Measurements from ENCODE around the gene CISH.

CISH gene, protein sequence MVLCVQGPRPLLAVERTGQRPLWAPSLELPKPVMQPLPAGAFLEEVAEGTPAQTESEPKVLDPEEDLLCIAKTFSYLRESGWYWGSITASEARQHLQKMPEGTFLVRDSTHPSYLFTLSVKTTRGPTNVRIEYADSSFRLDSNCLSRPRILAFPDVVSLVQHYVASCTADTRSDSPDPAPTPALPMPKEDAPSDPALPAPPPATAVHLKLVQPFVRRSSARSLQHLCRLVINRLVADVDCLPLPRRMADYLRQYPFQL

GRCh38 chr3:50611464-50612233, at the start of gene CISH:
CISH (minus strand) TSS chr3:50611774; CDS start chr3:50611650, 124 bp downstream.
- peak; percentile 98 for DNase-seq (ENCODE audit: low read depth)

DNA sequence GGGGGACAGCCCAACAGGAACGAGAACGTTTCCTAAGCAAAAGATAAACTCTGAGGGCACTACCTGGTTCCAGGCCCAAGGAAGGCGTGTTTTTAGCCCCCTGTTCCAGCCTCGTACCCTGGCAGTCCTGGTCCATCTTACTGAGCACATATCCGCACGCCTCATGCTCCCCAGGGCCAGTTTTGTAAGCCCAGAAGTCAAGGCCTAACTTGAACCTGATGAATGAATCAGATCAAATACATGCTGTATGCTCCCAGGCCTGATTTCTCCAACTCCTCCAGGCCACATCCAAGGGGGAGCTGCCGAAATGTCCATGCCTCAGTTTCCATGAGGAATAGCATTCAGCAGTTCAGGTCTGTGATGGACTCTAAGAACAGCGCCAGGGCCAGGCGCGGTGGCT, 48.8 kb upstream of the CISH start:
- DNase-seq (ENCODE audit: low read depth): no peak

- no peak for DNase-seq (ENCODE audit: low read depth)
Measured at GRCh38 chr3:50658831-50659230, 47.3 kb upstream of the CISH start.

- DNase-seq (ENCODE audit: low read depth): no peak
Measured at GRCh38 chr3:50658416-50658815, 46.8 kb upstream of the CISH start.

- no peak for DNase-seq (ENCODE audit: low read depth)
Measured at GRCh38 chr3:50657816-50658215, 46.2 kb upstream of the CISH start.

DNA sequence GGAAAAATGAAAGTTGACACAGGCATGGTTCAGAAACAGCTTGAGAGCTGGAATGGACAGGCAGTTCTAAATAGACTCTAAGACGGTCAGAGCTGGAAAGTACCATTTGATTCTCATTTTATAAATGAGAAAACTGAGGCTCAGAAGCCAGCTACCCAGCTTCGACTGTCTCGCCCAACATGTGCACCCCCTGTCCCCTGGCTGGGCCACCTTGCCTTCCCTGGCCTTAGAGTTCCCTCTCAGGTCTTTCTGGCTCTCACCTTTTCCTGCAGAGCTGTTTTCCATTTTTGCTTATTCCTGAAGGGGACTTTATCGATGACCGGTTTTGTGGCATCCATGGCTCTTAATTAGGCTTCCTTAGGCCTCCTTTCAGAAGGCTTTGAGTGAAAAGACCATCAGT, 45.8 kb upstream of the CISH start:
- DNase-seq (ENCODE audit: low read depth): no peak

DNA sequence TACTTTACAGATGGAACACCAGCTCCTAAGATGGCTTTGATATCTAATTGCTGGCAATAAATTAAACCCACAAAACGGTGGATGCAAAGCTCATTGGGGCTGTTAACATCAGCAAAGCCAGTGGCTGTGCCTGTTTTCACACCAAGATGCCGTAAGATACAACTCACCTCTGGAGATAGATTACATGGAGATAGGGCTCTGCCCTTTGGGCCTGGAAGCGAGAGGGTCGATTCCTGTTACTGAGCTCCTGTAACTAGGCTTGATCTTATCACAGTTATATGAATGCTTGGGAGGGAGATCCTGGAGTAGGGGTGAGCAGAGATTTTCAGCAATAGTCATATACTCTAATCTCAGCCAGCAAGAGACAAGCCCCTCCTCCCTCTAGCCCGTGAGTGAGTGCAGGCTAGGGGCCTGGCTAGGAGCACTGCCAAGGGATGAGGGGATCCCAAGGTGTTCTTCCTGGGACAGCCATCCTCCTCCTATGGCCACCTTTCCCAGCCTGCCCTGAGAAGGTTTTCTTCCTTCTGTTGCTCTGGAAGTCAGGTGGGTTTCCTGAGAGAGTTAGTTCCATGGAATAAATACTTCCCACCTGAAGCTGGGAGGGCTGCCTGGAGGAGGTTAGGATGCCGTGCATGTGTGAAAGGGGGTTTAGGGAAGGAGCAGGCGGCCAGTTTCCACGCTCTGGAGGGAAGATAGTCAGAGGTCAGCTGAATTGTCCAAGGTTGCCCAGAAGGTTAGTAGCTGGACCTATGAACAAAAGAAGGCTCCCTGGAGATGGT, 45.0 kb upstream of the CISH start:
- no peak for DNase-seq (ENCODE audit: low read depth)

GRCh38 chr3:50655009-50655830, 43.6 kb upstream of the CISH start:
- DNase-seq (ENCODE audit: low read depth): no peak

- no peak for DNase-seq (ENCODE audit: low read depth)
Measured at GRCh38 chr3:50653937-50654595, 42.5 kb upstream of the CISH start.

DNA sequence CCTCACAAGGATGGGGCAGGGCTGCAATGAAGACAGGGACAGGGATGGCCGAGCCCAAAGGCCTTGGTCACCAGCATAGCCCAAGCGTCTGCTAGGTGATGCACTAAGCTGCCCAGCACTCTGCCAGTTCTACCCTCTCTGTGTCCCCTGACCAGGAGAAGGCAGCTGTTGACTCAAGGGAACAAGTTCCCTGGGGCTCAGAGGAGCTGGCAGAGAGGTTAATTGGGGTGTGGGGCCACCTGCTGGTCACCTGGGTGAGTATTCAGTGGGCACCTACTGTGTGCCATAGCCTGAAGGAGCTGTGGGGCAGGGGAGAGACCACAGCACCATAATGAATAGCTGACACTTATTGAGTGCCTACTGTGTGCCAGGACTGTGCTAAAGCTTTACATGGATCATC, 41.1 kb upstream of the CISH start:
- peak; percentile 33 for DNase-seq (ENCODE audit: low read depth)

- DNase-seq (ENCODE audit: low read depth): no peak
Measured at GRCh38 chr3:50651920-50652529, 40.5 kb upstream of the CISH start.

DNA sequence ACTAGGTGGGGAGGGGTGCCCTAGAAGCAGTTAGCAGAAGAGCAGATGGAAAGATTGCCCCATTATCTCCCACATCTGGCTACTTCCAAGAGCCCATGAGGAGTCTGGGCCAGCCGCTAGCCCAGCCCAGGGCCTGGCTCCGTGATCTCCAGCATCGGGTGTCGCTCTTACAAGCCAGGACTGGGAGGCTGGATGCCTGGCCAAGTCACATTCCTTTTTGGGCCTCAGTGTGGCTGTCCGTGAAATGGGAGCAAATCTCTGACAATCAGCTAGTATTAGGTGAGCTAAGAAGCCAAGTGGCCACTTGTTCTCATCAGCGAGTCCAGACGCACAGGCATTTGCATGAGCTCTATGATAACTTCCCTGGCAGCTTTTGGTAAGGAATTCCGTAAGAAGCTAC, 39.9 kb upstream of the CISH start:
- no peak for DNase-seq (ENCODE audit: low read depth)

DNA sequence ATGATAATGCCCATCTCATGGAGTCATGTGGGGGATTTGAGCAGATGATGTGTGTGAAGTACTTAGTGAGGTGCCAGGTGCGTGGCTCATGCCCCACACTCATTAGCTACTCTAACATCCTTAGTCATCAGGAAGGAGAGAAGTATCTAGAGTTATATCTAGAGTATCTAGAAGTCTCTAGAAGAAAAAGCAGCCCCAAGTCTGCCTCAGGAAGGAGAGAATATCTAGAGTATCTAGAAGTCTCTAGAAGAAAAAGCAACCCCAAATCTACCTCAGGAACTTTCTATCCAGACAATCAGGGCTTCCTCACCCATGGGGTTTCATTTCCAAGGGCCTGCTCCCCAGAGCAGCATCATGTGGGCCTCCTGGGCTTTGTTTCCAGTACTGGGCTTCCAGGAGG, 38.4 kb upstream of the CISH start:
- DNase-seq (ENCODE audit: low read depth): no peak

DNA sequence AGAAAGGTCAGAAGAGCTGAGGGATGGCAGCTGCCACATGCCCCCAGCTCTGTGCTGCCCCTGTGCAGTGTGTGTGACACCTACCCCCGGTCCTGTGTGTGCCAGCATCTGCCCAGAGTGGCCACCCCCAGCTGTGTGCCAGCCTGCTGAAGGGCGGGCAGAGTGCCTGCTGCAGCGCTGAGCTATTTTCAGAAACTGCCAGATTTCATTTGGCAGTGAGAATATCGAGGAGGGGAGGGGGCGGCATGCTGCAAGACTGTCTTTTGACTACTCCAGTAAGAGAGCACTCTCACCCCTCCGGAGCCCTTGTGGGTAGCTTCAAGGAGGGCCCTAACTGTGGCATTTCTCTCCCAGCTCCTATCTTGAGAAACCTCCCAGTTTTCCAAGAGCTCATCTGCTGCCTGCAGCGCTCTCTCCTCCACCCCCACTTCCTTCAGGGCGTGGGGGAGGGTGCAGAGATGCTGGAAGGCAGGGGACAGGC, 37.9 kb upstream of the CISH start:
- no peak for DNase-seq (ENCODE audit: low read depth)

DNA sequence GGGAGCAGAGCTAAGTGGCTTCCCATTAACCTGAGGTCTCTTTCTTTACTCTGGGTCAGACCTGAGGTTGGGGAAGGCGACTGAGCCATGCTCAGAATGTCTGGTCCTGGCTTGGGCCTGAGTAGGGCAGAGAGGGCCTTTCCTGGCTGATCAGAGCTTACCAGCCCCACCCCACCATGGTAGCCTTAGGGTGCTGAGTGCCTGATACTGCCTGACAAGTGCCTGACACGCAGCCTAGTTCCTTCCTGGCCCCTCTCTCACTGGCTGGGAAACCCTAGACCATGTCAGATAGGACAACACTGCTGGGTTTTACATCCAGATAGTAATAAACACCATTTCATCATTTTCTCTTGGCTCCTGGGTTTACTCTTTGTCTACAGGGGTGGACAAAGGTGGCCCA, 37.4 kb upstream of the CISH start:
- DNase-seq (ENCODE audit: low read depth): no peak

DNA sequence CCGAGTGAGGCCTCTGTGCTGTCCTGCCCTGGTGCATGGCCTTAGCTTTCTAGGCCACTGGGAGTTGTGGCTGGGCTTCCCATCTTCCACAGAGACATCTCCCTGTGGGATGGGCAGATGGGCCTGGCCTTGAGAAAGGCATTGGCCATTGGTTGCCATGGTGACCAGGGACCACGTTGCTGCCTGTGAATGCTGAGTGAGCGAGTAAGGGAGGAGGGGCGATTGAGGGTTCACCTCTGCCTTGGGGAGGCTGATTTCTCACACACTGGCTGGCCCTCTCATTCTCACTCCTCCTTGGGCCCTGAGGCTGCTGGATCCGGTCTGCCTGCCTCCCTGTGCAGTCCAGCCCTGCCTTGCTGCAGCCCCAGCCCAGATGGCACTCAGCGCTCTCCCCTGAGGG, 36.7 kb upstream of the CISH start:
- DNase-seq (ENCODE audit: low read depth): no peak

DNA sequence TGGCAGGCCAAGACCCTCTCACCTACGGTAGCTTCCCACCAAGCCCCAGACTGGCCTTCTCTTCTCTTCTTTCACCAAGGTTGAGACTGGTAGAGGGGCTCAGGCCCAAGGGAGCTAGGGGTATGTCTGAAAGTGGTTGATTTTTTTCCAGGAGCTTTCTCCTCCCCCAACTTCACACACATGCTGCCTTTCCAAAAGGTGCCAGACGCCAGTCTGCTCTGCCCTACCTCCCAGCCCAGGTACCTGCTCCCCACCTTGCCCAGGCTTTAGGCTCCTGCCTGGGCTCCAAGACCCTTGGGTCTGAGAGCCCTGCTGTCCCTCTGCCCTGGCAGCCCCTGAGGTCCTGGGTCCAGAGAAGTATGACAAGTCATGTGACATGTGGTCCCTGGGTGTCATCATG, 33.8 kb upstream of the CISH start:
- no peak for DNase-seq (ENCODE audit: low read depth)

DNA sequence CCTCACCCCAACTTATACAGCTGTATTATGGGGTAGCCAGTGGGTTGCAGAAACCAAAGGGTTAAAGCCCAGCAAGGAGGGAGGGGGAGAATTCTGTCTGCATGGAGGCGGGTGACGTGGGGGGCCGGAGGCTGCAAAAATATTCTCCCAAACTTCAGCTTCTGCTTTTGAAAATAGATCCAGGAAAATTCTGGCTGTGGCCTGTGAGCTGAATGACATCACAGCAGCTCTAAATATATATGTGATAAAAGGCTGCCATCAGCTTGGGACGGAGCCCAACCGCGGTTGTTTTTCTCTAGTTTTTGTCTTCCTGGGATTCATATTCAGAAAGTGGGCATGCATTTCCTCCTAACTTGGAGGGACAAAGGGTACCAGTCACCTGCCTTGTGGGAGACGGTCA, 33.0 kb upstream of the CISH start:
- DNase-seq (ENCODE audit: low read depth): no peak

DNA sequence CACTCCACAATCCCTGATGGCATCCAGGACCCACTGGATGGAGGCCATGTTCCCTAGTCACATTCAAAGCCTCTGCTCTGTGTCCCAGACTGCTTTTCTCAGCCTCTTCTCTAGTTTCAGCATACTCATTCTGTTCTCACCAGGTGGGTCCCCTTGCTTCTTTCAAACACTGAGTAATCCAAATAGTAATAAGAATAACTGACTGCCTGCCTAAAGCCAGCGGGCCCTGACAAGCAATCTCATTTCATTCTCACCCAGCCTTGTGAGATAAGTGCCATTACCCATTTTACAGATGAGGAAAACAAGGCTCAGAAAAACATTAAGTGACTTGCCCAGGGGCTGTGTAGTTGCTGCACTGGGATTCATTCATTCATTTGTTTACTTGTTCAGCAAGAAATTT, 30.8 kb upstream of the CISH start:
- DNase-seq (ENCODE audit: low read depth): no peak

DNA sequence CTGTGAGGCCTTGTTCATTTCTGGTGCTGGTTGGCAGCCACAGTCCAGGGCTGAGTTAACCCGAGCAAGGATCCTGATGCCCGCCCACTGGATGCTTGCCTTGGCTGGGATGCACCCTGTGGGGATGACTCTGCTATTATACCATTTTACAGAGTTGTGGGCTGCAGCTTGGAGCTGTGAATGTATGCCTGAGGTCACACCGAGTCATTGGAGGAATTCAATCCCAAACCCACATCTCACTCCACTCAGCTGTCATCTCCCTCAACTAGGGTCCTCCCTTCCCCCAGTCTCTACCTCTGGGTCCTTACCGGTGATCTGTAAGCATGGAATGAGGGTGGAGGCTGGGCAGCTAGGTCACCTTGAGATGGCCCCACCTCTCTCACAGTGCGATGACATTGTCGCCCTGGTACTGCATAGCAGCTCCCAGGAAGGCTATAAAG, 27.5 kb upstream of the CISH start:
- DNase-seq (ENCODE audit: low read depth): no peak

- no peak for DNase-seq (ENCODE audit: low read depth)
Measured at GRCh38 chr3:50637945-50638344, 26.4 kb upstream of the CISH start.

Measured in activated T-cell treated with anti-CD3 and anti-CD28 coated beads for 24 hours (primary cell).